ENCODE measurements around the gene HCFC1. TPM values are rescaled to one million over a fixed set of nuclear protein-coding genes. Genes with fewer than 3 reads are reported as not detected.

HCFC1 gene
- total and polyA plus RNA-seq, 9 of the 15 experiments (the other 6 are each of a cell fraction or from before 2014, with no cell fraction given): 2.8 to 133 (median 17.1) TPM

DNA sequence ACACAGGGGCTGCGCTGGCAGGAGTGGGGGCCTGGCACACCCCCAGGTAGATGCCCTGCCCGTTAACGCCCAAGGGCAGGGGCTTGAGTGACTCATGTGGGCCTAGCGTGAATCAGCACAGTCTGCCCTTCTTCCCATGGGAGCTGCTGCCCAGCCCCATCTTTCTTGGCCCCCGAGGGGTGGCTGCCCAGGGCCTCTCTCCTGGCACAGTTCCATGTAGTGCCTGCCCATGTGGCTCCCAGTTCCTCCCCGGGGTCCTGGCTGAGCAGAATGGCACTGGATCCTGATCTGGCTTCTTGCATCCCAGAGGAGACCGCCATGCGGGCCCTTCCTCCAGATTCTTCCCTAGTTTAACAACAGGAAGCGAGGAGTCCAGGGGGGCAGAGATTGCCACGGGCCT is 69.2 kb downstream of the HCFC1 start:
- H2AFZ ChIP-seq (ENCODE audit: low read depth, low read length): no peak overlapping the region
- ATAC-seq: no peak
- ChIA-PET CTCF (ENCODE audit: low intra/inter-chr PET ratio) (no interaction called here), POLR2A (no interaction called here)
- no peak overlapping the region for H3K4me2 ChIP-seq (ENCODE audit: insufficient read depth, low read length)
- H3K9me1 ChIP-seq (ENCODE audit: control insufficient read depth, insufficient read depth, low read length): no peaks in the 10 kb centered on the region
- intact Hi-C loops (cut with micrococcal nuclease): no loop called here
- no peak for DNase-seq (ENCODE audit: extremely low read depth in 1 of 4, low spot score in 3 of 4)
- H3K27me3 ChIP-seq (ENCODE audit: control insufficient read depth in 2 of 2, insufficient read depth in 2 of 2, low read length in 2 of 2): no peaks in the 10 kb centered on the region; a peak in 1 of 5 replicates
- WGBS (ENCODE audit: insufficient coverage, low coverage, missing lambda C conversion rate): 42% methylated on average over 7 of the region's 10 CpGs
- peak; percentile 36; the same call in 1 of the 2 replicates for TF ChIP-seq POLR2G (IDR thresholded peaks at IDR 0.05; ENCODE audit: low read depth, low read length)
- TF ChIP-seq TCF7L2 (IDR thresholded peaks at IDR 0.05; ENCODE audit: low read depth, low read length): no peak
- in situ Hi-C loops (cut with MboI): no loop called here
- no peak overlapping the region for H3K27ac ChIP-seq (ENCODE audit: extremely low read depth, low read depth, low read length)
- no peaks in the 10 kb centered on the region for H3K9me3 ChIP-seq (replicated peaks; ENCODE audit: control insufficient read depth, insufficient read depth, low read depth, low read length)
- H3K9ac ChIP-seq (ENCODE audit: insufficient read depth in 1 of 2, low read depth in 2 of 2, low read length in 2 of 2): no peak overlapping the region
- no peaks in the 10 kb centered on the region for H3K36me3 ChIP-seq (ENCODE audit: control insufficient read depth, insufficient read depth, low read length)
- no peak overlapping the region for H3K4me3 ChIP-seq
- peaks cover 24 to 61% of the 10 kb centered on the region in 2 experiments for H3K4me1 ChIP-seq (replicated peaks in 1 of 2; ENCODE audit: control insufficient read depth in 2 of 2, insufficient read depth in 2 of 2, low read length in 2 of 2)
- H4K20me1 ChIP-seq (replicated peaks; ENCODE audit: control insufficient read depth, insufficient read depth, low read length): no peaks in the 10 kb centered on the region
- no peak for FAIRE-seq
- no TSS peak for BruUV-seq (replicated peaks)
- H3K79me2 ChIP-seq (ENCODE audit: control insufficient read depth, insufficient read depth, low read length): no peaks in the 10 kb centered on the region

DNA sequence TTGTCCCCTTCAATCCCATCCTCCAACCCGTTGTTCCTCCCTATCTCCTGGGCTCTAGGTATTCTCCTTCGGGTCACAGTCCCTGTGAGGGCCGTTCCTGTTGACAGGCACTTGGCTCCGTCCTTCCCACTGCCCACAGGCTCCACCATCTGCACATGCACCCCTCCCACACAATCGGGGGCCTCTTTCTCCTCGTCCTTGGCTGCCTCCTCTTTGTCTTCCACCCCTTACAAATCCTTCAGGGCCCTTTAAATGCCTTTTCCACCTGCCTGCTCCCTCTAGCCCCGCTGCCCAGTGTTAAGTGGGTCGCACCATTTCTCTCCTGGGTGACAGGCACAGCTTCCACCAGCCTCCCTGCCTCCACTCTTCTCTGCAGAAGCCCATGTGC is 69.9 kb downstream of the HCFC1 start:
- 11% methylated on average over 5 of the region's 8 CpGs for WGBS (ENCODE audit: insufficient coverage, low coverage, missing lambda C conversion rate)

More for the DNA sequence above, 69.9 kb downstream of the HCFC1 start:
- intact Hi-C loops (cut with micrococcal nuclease) (no loop called here), in situ Hi-C loops (cut with MboI) (no loop called here)
- H3K79me2 ChIP-seq (ENCODE audit: control insufficient read depth, insufficient read depth, low read length): no peaks in the 10 kb centered on the region
- no TSS peak for BruUV-seq (replicated peaks)
- H3K9me1 ChIP-seq (ENCODE audit: control insufficient read depth, insufficient read depth, low read length): no peaks in the 10 kb centered on the region
- no peak overlapping the region for H3K4me3 ChIP-seq
- H3K27ac ChIP-seq (ENCODE audit: extremely low read depth, low read depth, low read length): no peak overlapping the region
- ATAC-seq (no peak), FAIRE-seq (no peak), DNase-seq (ENCODE audit: extremely low read depth in 1 of 4, low spot score in 3 of 4) (no peak)
- ChIA-PET POLR2A (no interaction called here), CTCF (ENCODE audit: low intra/inter-chr PET ratio) (no interaction called here)
- TF ChIP-seq, protein P1, sequence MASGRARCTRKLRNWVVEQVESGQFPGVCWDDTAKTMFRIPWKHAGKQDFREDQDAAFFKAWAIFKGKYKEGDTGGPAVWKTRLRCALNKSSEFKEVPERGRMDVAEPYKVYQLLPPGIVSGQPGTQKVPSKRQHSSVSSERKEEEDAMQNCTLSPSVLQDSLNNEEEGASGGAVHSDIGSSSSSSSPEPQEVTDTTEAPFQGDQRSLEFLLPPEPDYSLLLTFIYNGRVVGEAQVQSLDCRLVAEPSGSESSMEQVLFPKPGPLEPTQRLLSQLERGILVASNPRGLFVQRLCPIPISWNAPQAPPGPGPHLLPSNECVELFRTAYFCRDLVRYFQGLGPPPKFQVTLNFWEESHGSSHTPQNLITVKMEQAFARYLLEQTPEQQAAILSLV (tag; IDR thresholded peaks at IDR 0.05): no peak
- TF ChIP-seq KLF1 (tag; IDR thresholded peaks at IDR 0.05): no peak
- peaks cover 0 to under 1% of the 10 kb centered on the region in 2 experiments; a peak in 1 of 5 replicates for H3K27me3 ChIP-seq (ENCODE audit: control insufficient read depth in 2 of 2, insufficient read depth in 2 of 2, low read length in 2 of 2)
- H3K9me3 ChIP-seq (replicated peaks; ENCODE audit: control insufficient read depth, insufficient read depth, low read depth, low read length): no peaks in the 10 kb centered on the region
- no peak overlapping the region for H3K9ac ChIP-seq (ENCODE audit: insufficient read depth in 1 of 2, low read depth in 2 of 2, low read length in 2 of 2)
- peaks cover 24 to 61% of the 10 kb centered on the region in 2 experiments for H3K4me1 ChIP-seq (replicated peaks in 1 of 2; ENCODE audit: control insufficient read depth in 2 of 2, insufficient read depth in 2 of 2, low read length in 2 of 2)
- no peaks in the 10 kb centered on the region for H4K20me1 ChIP-seq (replicated peaks; ENCODE audit: control insufficient read depth, insufficient read depth, low read length)
- H2AFZ ChIP-seq (ENCODE audit: low read depth, low read length): no peak overlapping the region
- no peaks in the 10 kb centered on the region for H3K36me3 ChIP-seq (ENCODE audit: control insufficient read depth, insufficient read depth, low read length)
- H3K4me2 ChIP-seq (ENCODE audit: insufficient read depth, low read length): no peak overlapping the region
